NB4 (cell line): Measurements from ENCODE around the gene MSRB1.
A peak's percentile ranks its signal among the peaks of the same experiment; 100 is the strongest.

ENCODE experiments used
- DNase-seq: peaks from one replicate; pipeline ENCODE4 v3.0.0; 2010; ENCODE audit warnings: low read depth
- H3K4me3 ChIP-seq: one replicate; pipeline ENCODE4 v1.5.1; 2011; ENCODE audit warnings: mild to moderate bottlenecking, low read depth, low read length, moderate library complexity
- CTCF ChIP-seq: IDR thresholded peaks from one replicate; pipeline ENCODE4 v1.5.1; 2012; ENCODE audit warnings: low read depth, low read length
- MAX ChIP-seq: IDR thresholded peaks from 2 replicates; pipeline ENCODE4 v1.6.1; 2011; ENCODE audit warnings: low read depth, low read length
- MYC ChIP-seq: IDR thresholded peaks from 2 replicates; pipeline ENCODE4 v1.6.1; 2011; ENCODE audit warnings: low read depth, low read length
- POLR2A ChIP-seq: IDR thresholded peaks from 2 replicates; pipeline ENCODE4 v1.6.1; 2011; ENCODE audit warnings: mild to moderate bottlenecking; ENCODE audit not compliant: insufficient read length; ENCODE audit errors: extremely low read depth

The MSRB1 gene

GRCh38 chr16:1990351-1991134 lies 47.5 kb upstream of the MSRB1 start:
- TF ChIP-seq CTCF, result no peak
- no peak for TF ChIP-seq POLR2A
- TF ChIP-seq MAX, result no peak
- no peak for TF ChIP-seq MYC
- DNase-seq, result no peak
- H3K4me3 ChIP-seq, result no peak overlapping the region

GRCh38 chr16:1990101-1990350 lies 47.0 kb upstream of the MSRB1 start:
- no peak for TF ChIP-seq CTCF
- TF ChIP-seq MAX, result no peak
- TF ChIP-seq MYC, result no peak
- TF ChIP-seq POLR2A, result no peak

GRCh38 chr16:1989209-1990100 lies 46.5 kb upstream of the MSRB1 start, which contains the start of gene SYNGR3:
TSS of gene SYNGR3 (plus strand) at chr16:1989970. CDS start at chr16:1990103, 133 bp downstream.
- no peak for DNase-seq
- TF ChIP-seq CTCF (no peak), POLR2A (no peak), MAX (no peak), MYC (no peak)
- no peak within 1 kb of the TSS for H3K4me3 ChIP-seq

More at GRCh38 chr16:1990101-1990350, 47.0 kb upstream of the MSRB1 start:
- no peak for DNase-seq
- H3K4me3 ChIP-seq, result no peak overlapping the region

DNA sequence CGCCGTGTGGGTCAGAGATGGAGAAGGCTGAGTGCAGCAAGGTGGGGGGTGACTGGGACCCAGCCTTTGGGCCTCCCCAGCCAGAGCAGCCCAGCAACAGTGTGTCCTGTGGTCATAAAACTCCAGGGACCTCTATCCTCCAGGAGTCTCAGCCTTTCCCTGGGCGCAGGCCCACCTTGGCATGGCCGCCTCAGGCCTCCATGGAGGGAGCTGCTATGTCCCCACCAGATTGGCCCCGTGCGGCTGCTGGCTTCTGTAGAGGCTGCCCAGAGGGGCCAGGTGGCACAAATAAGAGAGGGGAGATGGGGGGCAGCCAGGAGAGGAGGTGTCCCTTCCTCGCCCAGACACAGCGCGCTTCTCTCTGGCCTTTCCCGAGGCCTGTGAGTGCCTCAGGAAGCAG lies 44.2 kb upstream of the MSRB1 start:
- DNase-seq, result no peak
- TF ChIP-seq CTCF (no peak), POLR2A (no peak), MAX (no peak), MYC (no peak)
- H3K4me3 ChIP-seq, result no peak overlapping the region

DNA sequence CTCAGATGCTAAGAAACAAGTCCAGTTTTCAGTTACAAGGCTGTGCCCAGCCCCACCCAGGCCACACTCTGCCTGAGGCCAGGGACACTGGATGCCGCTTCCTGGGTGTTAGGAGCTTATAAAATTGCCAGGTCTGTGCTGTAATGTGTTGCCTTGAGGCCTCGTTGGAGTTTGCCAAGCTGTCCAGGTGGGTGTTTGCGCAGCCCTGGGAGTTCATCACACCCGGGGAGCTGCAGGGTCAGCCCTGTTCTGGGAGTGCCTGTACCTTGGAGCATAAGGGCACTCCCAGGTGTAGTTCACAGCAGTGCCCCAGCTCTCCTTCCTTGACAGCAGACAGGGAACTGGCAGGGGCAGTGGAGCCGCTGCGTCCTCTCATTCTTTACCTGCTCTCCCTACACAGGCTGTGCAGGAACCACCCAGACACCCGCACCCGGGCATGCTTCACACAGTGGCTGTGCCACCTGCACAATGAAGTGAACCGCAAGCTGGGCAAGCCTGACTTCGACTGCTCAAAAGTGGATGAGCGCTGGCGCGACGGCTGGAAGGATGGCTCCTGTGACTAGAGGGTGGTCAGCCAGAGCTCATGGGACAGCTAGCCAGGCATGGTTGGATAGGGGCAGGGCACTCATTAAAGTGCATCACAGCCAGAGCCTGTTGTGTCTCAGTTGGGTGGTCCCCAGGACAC lies 42.6 kb upstream of the MSRB1 start:
- TF ChIP-seq POLR2A, result no peak
- no peak for TF ChIP-seq CTCF
- no peak for TF ChIP-seq MAX
- TF ChIP-seq MYC, result no peak
- peak overlapping the region; percentile 68 for H3K4me3 ChIP-seq
- DNase-seq, result no peak
